Stimulated activated effector memory CD8-positive, alpha-beta T cell treated with anti-CD3 and anti-CD28 coated beads, Interleukin-12 subunit alpha, Interleukin-12 subunit beta, amount 100 ng/mL, for 72 hours (primary cell): Measurements from ENCODE around the gene TBL1X.

Experiments
- ATAC-seq: fragments of 150-1000 bp; cut with Tn5 transposase; 2 replicates; pipeline ENCODE4 v1.10.0; 2021
- DNase-seq, 2 donors: peaks; one replicate each; pipeline ENCODE4 v3.0.0; 2021 to 2022; ENCODE audit warnings: low spot score in 2 of 2
- H3K27ac Mint-ChIP-seq: one replicate; pipeline ENCODE4 v1.8.0; 2022; ENCODE audit warnings: mild to moderate bottlenecking, mixed read lengths
- H3K36me3 Mint-ChIP-seq: one replicate; pipeline ENCODE4 v1.8.0; 2022; ENCODE audit warnings: mild to moderate bottlenecking, mixed read lengths
- H3K4me1 Mint-ChIP-seq: one replicate; pipeline ENCODE4 v1.8.0; 2022; ENCODE audit warnings: mixed read lengths
- H3K4me3 Mint-ChIP-seq: one replicate; pipeline ENCODE4 v1.8.0; 2022; ENCODE audit warnings: mild to moderate bottlenecking, mixed read lengths
- H3K9me3 Mint-ChIP-seq: one replicate; pipeline ENCODE4 v1.8.0; 2022; ENCODE audit warnings: mixed read lengths

The TBL1X gene

DNA sequence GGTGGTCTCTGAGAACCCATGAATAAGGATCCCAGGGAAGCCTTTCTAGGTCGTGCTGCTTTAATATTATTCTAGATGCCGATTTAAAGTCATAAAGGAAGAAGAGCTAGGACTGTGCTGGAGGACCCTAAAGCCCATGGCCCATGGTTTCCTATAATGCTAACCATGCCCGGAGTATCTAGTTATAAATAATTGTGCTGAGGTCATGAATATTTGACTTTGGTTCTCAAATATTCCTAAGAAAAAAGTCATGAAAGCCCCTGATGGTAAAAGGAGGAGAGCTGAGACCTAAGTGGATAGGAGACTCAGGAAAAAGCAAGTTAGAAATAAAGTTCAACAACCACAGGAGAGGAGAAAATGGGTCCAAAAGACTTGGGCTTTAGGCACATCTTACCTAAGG, 132.0 kb downstream of the TBL1X start:
- ATAC-seq (no peak), DNase-seq (no peak)
- H3K9me3 Mint-ChIP-seq = no peaks in the 10 kb centered on the region
- no peak overlapping the region for H3K27ac Mint-ChIP-seq
- H3K4me3 Mint-ChIP-seq = no peak overlapping the region
- peaks cover 11% of the 10 kb centered on the region for H3K4me1 Mint-ChIP-seq
- H3K36me3 Mint-ChIP-seq = no peaks in the 10 kb centered on the region

- H3K27ac Mint-ChIP-seq = no peak overlapping the region
- H3K36me3 Mint-ChIP-seq = no peaks in the 10 kb centered on the region
- H3K9me3 Mint-ChIP-seq = no peaks in the 10 kb centered on the region
- no peak for ATAC-seq
- DNase-seq = no peak
- H3K4me1 Mint-ChIP-seq = peaks cover 11% of the 10 kb centered on the region
- no peak overlapping the region for H3K4me3 Mint-ChIP-seq
These were observed 132.6 kb downstream of the TBL1X start for GRCh38 chrX:9597361-9598035.

- H3K36me3 Mint-ChIP-seq = no peaks in the 10 kb centered on the region
- H3K4me1 Mint-ChIP-seq = peaks cover 6% of the 10 kb centered on the region
- ATAC-seq (no peak), DNase-seq (no peak)
- no peaks in the 10 kb centered on the region for H3K9me3 Mint-ChIP-seq
- no peak overlapping the region for H3K27ac Mint-ChIP-seq
- no peak overlapping the region for H3K4me3 Mint-ChIP-seq
These were observed 133.5 kb downstream of the TBL1X start for GRCh38 chrX:9598344-9598743.

GRCh38 chrX:9604111-9604907, 139.5 kb downstream of the TBL1X start:
- Mint-ChIP-seq H3K4me1 (no peaks in the 10 kb centered on the region), H3K4me3 (no peak overlapping the region), H3K27ac (no peak overlapping the region), H3K9me3 (no peaks in the 10 kb centered on the region), H3K36me3 (no peaks in the 10 kb centered on the region)
- DNase-seq (no peak), ATAC-seq (no peak)

DNA sequence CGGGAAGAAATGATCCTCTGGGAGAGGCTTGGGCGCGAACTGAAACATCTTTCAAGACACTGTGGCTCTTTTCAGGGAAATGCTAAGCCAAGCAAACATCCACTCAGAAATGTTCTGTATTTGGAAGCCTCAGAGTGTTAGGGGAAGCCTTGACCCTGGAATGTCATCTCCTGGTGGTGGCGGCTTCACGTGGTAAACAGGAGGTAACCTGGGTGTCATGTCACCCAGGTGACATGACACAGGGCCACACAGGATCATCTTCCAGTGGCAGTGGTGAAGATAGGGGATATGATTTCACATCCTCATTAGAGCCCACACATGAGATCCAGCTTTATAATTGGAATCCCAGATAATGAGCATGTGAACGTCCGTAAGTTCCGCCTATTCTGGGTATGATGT, 140.0 kb downstream of the TBL1X start:
- no peak overlapping the region for H3K27ac Mint-ChIP-seq
- no peaks in the 10 kb centered on the region for H3K36me3 Mint-ChIP-seq
- ATAC-seq = no peak
- no peak for DNase-seq
- no peaks in the 10 kb centered on the region for H3K9me3 Mint-ChIP-seq
- H3K4me1 Mint-ChIP-seq = no peaks in the 10 kb centered on the region
- no peak overlapping the region for H3K4me3 Mint-ChIP-seq

DNA sequence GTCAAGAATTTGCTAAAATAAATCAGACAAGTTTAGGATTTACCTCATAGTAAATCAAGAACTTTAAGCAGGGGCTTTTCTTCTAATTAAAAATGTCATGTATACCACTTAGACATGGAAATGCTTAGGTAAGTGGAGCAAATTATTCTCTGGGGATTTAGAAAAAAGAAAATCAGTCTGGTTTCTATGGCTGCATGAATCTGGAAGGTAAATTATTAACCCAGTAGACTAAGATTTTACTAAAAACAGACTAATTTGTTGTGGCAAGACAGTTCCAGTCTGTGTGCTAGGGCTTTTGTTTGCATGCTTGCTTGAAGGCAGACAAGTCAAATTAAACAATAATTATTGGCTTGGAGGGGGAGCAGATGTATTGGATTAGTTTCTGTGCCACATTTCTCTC, 140.6 kb downstream of the TBL1X start:
- Mint-ChIP-seq H3K27ac (no peak overlapping the region), H3K4me1 (no peaks in the 10 kb centered on the region), H3K4me3 (no peak overlapping the region), H3K9me3 (no peaks in the 10 kb centered on the region), H3K36me3 (no peaks in the 10 kb centered on the region)
- DNase-seq (no peak), ATAC-seq (no peak)

DNA sequence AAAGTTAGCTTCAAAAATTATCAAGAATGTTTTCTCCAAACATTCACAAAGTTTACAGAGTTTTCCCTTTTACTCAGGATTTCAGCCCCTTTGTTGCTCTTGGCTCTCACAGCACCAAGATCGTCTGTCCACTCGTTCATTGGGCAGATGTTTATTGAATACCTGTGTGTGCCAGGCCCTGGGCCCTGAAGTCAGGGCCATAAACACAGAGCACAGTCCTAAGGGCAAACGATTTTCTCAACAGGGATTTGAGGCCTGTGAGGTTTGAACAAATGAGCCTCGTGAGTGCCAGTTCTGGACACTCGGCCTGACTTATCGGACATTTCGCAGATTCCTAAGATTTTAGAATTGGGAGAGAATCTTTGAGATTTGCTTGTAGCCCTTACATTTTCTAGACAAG, 142.1 kb downstream of the TBL1X start:
- Mint-ChIP-seq H3K36me3 (no peaks in the 10 kb centered on the region), H3K4me1 (no peaks in the 10 kb centered on the region), H3K9me3 (no peaks in the 10 kb centered on the region), H3K27ac (no peak overlapping the region), H3K4me3 (no peak overlapping the region)
- no peak for DNase-seq
- ATAC-seq = no peak

GRCh38 chrX:9609499-9609898, 144.6 kb downstream of the TBL1X start:
- no peak overlapping the region for H3K4me3 Mint-ChIP-seq
- H3K9me3 Mint-ChIP-seq = no peaks in the 10 kb centered on the region
- no peaks in the 10 kb centered on the region for H3K4me1 Mint-ChIP-seq
- H3K27ac Mint-ChIP-seq = no peak overlapping the region
- no peaks in the 10 kb centered on the region for H3K36me3 Mint-ChIP-seq
- ATAC-seq (no peak), DNase-seq (no peak)

GRCh38 chrX:9609987-9610386, 145.1 kb downstream of the TBL1X start:
- Mint-ChIP-seq H3K9me3 (no peaks in the 10 kb centered on the region), H3K4me3 (no peak overlapping the region), H3K27ac (no peak overlapping the region), H3K36me3 (no peaks in the 10 kb centered on the region), H3K4me1 (no peaks in the 10 kb centered on the region)
- ATAC-seq (no peak), DNase-seq (no peak)

GRCh38 chrX:9610771-9611392, 146.0 kb downstream of the TBL1X start:
- H3K27ac Mint-ChIP-seq = no peak overlapping the region
- no peak overlapping the region for H3K4me3 Mint-ChIP-seq
- no peak for DNase-seq
- H3K9me3 Mint-ChIP-seq = no peaks in the 10 kb centered on the region
- no peaks in the 10 kb centered on the region for H3K36me3 Mint-ChIP-seq
- ATAC-seq = no peak
- H3K4me1 Mint-ChIP-seq = no peaks in the 10 kb centered on the region

- ATAC-seq (no peak), DNase-seq (no peak)
- Mint-ChIP-seq H3K27ac (no peak overlapping the region), H3K36me3 (no peaks in the 10 kb centered on the region), H3K4me3 (no peak overlapping the region), H3K4me1 (no peaks in the 10 kb centered on the region), H3K9me3 (no peaks in the 10 kb centered on the region)
These were observed 146.7 kb downstream of the TBL1X start for GRCh38 chrX:9611436-9612145.

DNA sequence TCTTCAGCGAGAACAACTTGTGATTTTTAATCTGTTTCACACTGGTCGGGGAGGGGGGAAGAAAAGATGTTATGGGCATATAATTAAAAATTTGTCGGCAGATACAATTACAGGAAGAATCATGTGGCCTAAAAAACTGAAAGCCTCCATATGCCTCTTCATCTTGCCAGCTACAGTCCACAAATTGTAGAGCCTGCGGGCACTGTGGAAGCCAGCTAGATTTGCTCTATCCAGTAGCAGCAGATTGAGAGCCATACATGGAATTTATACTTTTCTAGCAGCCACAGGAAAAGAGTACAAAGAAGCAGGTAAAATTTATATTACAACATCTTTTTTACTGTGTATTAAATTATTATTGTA, 147.3 kb downstream of the TBL1X start:
- H3K4me3 Mint-ChIP-seq = no peak overlapping the region
- no peaks in the 10 kb centered on the region for H3K4me1 Mint-ChIP-seq
- no peak overlapping the region for H3K27ac Mint-ChIP-seq
- H3K36me3 Mint-ChIP-seq = no peaks in the 10 kb centered on the region
- DNase-seq (no peak), ATAC-seq (no peak)
- no peaks in the 10 kb centered on the region for H3K9me3 Mint-ChIP-seq

DNA sequence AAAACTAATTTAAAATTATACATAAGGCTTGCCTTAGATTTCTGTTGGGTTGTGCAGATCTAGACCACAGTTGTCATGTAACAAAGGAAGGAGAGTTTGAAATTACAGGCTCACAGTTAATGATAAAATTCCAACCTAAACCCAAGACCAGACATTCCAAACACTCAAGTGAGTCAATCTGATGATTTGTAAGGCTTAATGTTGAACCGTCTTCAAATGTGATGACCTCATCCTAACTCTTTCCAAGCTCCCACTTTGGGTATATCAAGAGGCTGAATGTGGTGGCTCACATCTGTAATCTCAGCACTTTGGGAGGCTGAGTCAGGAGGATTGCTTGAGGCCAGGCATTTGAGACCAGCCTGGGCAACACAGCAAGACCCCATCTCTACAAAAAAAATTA, 149.2 kb downstream of the TBL1X start:
- ATAC-seq (no peak), DNase-seq (no peak)
- Mint-ChIP-seq H3K9me3 (no peaks in the 10 kb centered on the region), H3K27ac (no peak overlapping the region), H3K4me3 (no peak overlapping the region), H3K36me3 (peaks cover 5% of the 10 kb centered on the region), H3K4me1 (peaks cover 10% of the 10 kb centered on the region)

GRCh38 chrX:9619133-9619532, 154.3 kb downstream of the TBL1X start:
- Mint-ChIP-seq H3K4me1 (peaks cover 36% of the 10 kb centered on the region), H3K27ac (no peak overlapping the region), H3K36me3 (peaks cover 5% of the 10 kb centered on the region), H3K4me3 (no peak overlapping the region), H3K9me3 (no peaks in the 10 kb centered on the region)
- no peak for ATAC-seq
- no peak for DNase-seq

DNA sequence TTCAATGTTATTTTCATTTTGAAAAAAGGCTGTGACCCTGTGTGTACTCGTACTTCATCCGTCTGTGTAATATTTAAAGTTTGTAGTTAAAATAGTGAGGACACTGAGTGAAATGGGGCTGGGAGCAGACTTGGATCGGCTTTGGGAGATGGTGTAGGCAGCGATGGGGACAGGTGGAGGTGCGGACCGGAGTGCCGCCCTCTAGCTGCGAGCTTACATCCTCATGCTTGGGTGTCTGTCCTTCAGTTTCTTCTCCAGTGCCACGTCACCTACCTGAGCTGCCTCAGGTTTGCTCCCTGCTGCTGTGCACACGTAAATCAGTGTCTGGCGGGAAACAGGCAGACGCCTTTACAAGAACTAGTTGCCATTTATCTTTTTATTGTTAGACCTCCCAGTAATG, 154.7 kb downstream of the TBL1X start:
- Mint-ChIP-seq H3K9me3 (no peaks in the 10 kb centered on the region), H3K4me3 (no peak overlapping the region), H3K4me1 (peaks cover 36% of the 10 kb centered on the region), H3K27ac (no peak overlapping the region), H3K36me3 (peaks cover 5% of the 10 kb centered on the region)
- ATAC-seq (no peak), DNase-seq (no peak)
